Suprapubic skin (tissue), 4 donors: ENCODE measurements around the gene SCAPER. TPM values are rescaled to one million over a fixed set of nuclear protein-coding genes. Genes with fewer than 3 reads are reported as not detected.

Source experiments
- DNase-seq, 2 donors: peaks; one replicate each; pipeline ENCODE4 v3.0.0-alpha.2; 2019; ENCODE audit warnings: low spot score in 2 of 2
- H3K27ac ChIP-seq: fragments of 200-600 bp; sonication (generic); one replicate; pipeline ENCODE4 v1.5.1; 2019
- H3K27me3 ChIP-seq: fragments of 200-600 bp; sonication (generic); one replicate; pipeline ENCODE4 v1.5.1; 2019
- H3K36me3 ChIP-seq: fragments of 200-600 bp; sonication (generic); one replicate; pipeline ENCODE4 v1.5.1; 2019
- H3K4me1 ChIP-seq: fragments of 200-600 bp; sonication (generic); one replicate; pipeline ENCODE4 v1.5.1; 2019
- H3K4me3 ChIP-seq: fragments of 200-600 bp; sonication (generic); one replicate; pipeline ENCODE4 v1.5.1; 2019; ENCODE audit warnings: mild to moderate bottlenecking
- H3K9me3 ChIP-seq: fragments of 200-600 bp; sonication (generic); one replicate; pipeline ENCODE4 v1.5.1; 2019
- CTCF ChIP-seq, 2 donors: fragments of 200-600 bp in 1 of 2; fragments of 450-650 bp in 1 of 2; sonication (generic) in 1 of 2; IDR thresholded peaks; one replicate each; pipeline ENCODE4 v1.5.1; 2016 to 2019; ENCODE audit warnings: antibody characterized with exemption in 2 of 2, mild to moderate bottlenecking in 1 of 2, moderate library complexity in 1 of 2
- EP300 ChIP-seq: sonication (generic); formaldehyde crosslinking; IDR thresholded peaks from one replicate; pipeline ENCODE4 v1.6.1; 2017; ENCODE audit warnings: antibody characterized with exemption
- POLR2A ChIP-seq, 2 donors: fragments of 450-650 bp; IDR thresholded peaks; one replicate each; pipeline ENCODE4 v1.6.1; 2017; ENCODE audit warnings: antibody characterized with exemption in 2 of 2, mild to moderate bottlenecking in 2 of 2, moderate library complexity in 2 of 2
- POLR2AphosphoS5 ChIP-seq, 3 donors: sonication (generic); formaldehyde crosslinking; IDR thresholded peaks; one replicate each; pipeline ENCODE4 v1.6.1; 2017; ENCODE audit warnings: antibody characterized with exemption in 3 of 3
- WGBS: methylation state at CpG from one replicate; pipeline ENCODE4 v1.1.5; 2018; 5-methylcytosine and 5-hydroxymethylcytosine counted together
- total RNA-seq, 4 donors: library from RNA; depleted of rRNA; stranded (reverse); fragments of >200 nt; gene quantifications; one replicate each; pipeline ENCODE4 v1.1.0, GENCODE V29; 2016

Gene SCAPER
- total RNA-seq, 4 donors from 2014 or later: 26.3 to 61.4 (median 37.3) TPM

GRCh38 chr15:76337059-76337695 is 568.0 kb downstream of the SCAPER start:
- H3K36me3 ChIP-seq: no peaks in the 10 kb centered on the region
- no peak for DNase-seq
- H3K4me3 ChIP-seq: no peak overlapping the region
- no peaks in the 10 kb centered on the region for H3K9me3 ChIP-seq
- peaks cover 67% of the 10 kb centered on the region for H3K4me1 ChIP-seq
- no peak overlapping the region for H3K27ac ChIP-seq
- 19% methylated on average over 25 of the region's 25 CpGs for WGBS
- TF ChIP-seq POLR2AphosphoS5 (IDR thresholded peaks at IDR 0.05) (no peak), CTCF (IDR thresholded peaks at IDR 0.05) (no peak), POLR2A (IDR thresholded peaks at IDR 0.05) (no peak), EP300 (no peak)
- peaks cover 94% of the 10 kb centered on the region for H3K27me3 ChIP-seq

- peak within 1 kb of the TSS; percentile 12 for H3K4me3 ChIP-seq
- 9% methylated on average over 21 of the region's 40 CpGs for WGBS
- H3K4me1 ChIP-seq: peaks cover 60% of the 10 kb centered on the region
- H3K36me3 ChIP-seq: no peaks in the 10 kb centered on the region
- no peaks in the 10 kb centered on the region for H3K9me3 ChIP-seq
- TF ChIP-seq CTCF (IDR thresholded peaks at IDR 0.05) (no peak), POLR2A (IDR thresholded peaks at IDR 0.05) (no peak), EP300 (no peak), POLR2AphosphoS5 (IDR thresholded peaks at IDR 0.05) (no peak)
- peaks cover 87% of the 10 kb centered on the region for H3K27me3 ChIP-seq
- DNase-seq: peak in 1 of 2 donors; percentile 64
- no peak within 1 kb of the TSS for H3K27ac ChIP-seq
Measured at GRCh38 chr15:76336254-76337058, 568.7 kb downstream of the SCAPER start, which contains the start of gene ISL2. Gene ISL2 (plus strand): TSS chr15:76336773. CDS start chr15:76336884, 111 bp downstream.

- DNase-seq: no peak
- peaks cover 51% of the 10 kb centered on the region for H3K4me1 ChIP-seq
- H3K27ac ChIP-seq: no peak overlapping the region
- H3K9me3 ChIP-seq: no peaks in the 10 kb centered on the region
- peaks cover 78% of the 10 kb centered on the region for H3K27me3 ChIP-seq
- no peak overlapping the region for H3K4me3 ChIP-seq
- H3K36me3 ChIP-seq: no peaks in the 10 kb centered on the region
- TF ChIP-seq POLR2AphosphoS5 (IDR thresholded peaks at IDR 0.05): no peak
- TF ChIP-seq EP300: no peak
- TF ChIP-seq CTCF (IDR thresholded peaks at IDR 0.05): no peak
- WGBS: 12% methylated on average over 33 of the region's 39 CpGs
Measured at GRCh38 chr15:76335307-76336253, 569.6 kb downstream of the SCAPER start.

GRCh38 chr15:76334438-76335306 is 570.5 kb downstream of the SCAPER start:
- peaks cover 75% of the 10 kb centered on the region for H3K27me3 ChIP-seq
- peaks cover 42% of the 10 kb centered on the region for H3K4me1 ChIP-seq
- no peak overlapping the region for H3K4me3 ChIP-seq
- H3K36me3 ChIP-seq: no peaks in the 10 kb centered on the region
- DNase-seq: no peak
- TF ChIP-seq POLR2A (IDR thresholded peaks at IDR 0.05) (no peak), CTCF (IDR thresholded peaks at IDR 0.05) (no peak), POLR2AphosphoS5 (IDR thresholded peaks at IDR 0.05) (no peak), EP300 (no peak)
- H3K27ac ChIP-seq: no peak overlapping the region
- H3K9me3 ChIP-seq: no peaks in the 10 kb centered on the region
- WGBS: 38% methylated on average over 42 of the region's 44 CpGs
